HepG2 (cell line): ENCODE data around the gene DHRS4L2. TPM values are rescaled to one million over a fixed set of nuclear protein-coding genes. Genes with fewer than 3 reads are reported as not detected.

Experiments
- ATF4 ChIP-seq, 2 experiments: fragments of 450-650 bp in 1 of 2; sonication (generic) in 1 of 2; formaldehyde crosslinking; IDR thresholded peaks; 2 replicates each; pipeline versions ENCODE4 v1.5.0 to v1.8.0; 2020 to 2022; ENCODE audit warnings: mild to moderate bottlenecking in 1 of 2, missing genetic modification reagents in 1 of 2
- ATM ChIP-seq: fragments of 450-650 bp; IDR thresholded peaks from 2 replicates; pipeline ENCODE4 v1.7.1; 2017; ENCODE audit warnings: mild to moderate bottlenecking, borderline replicate concordance
- FOXM1 ChIP-seq: sonication (generic); formaldehyde crosslinking; IDR thresholded peaks from 2 replicates; pipeline ENCODE4 v1.5.0; 2020; ENCODE audit warnings: missing genetic modification reagents
- HDAC1 ChIP-seq: sonication (generic); formaldehyde crosslinking; IDR thresholded peaks from 2 replicates; pipeline ENCODE4 v1.5.1; 2020; ENCODE audit warnings: mild to moderate bottlenecking, missing genetic modification reagents
- KLF9 ChIP-seq: IDR thresholded peaks from 2 replicates; pipeline ENCODE4 v1.6.1; 2016; ENCODE audit warnings: low read depth
- KMT2A ChIP-seq: sonication (generic); formaldehyde crosslinking; IDR thresholded peaks from 2 replicates; pipeline ENCODE4 v1.4.0; 2020; ENCODE audit warnings: missing genetic modification reagents
- MZF1 ChIP-seq: sonication (generic); formaldehyde crosslinking; IDR thresholded peaks from 2 replicates; pipeline ENCODE4 v1.8.1; 2023; ENCODE audit warnings: mild to moderate bottlenecking, missing genetic modification reagents, borderline replicate concordance
- PLRG1 ChIP-seq: fragments of 450-650 bp; conservative IDR thresholded peaks from 2 replicates; pipeline ENCODE4 v1.6.1; 2016
- RARA ChIP-seq: IDR thresholded peaks from 2 replicates; pipeline ENCODE4 v1.6.1; 2016; ENCODE audit warnings: missing genetic modification reagents, missing compliant biosample characterization
- RBFOX2 ChIP-seq: fragments of 200-400 bp; formaldehyde crosslinking; IDR thresholded peaks from 2 replicates; pipeline ENCODE4 v1.6.1; 2017; ENCODE audit warnings: low read depth, mild to moderate bottlenecking, low read length
- SIN3A ChIP-seq: IDR thresholded peaks from 2 replicates; pipeline ENCODE4 v1.6.1; 2011; ENCODE audit warnings: low read depth, mild to moderate bottlenecking, control low read depth, low read length, borderline replicate concordance
- TCF12 ChIP-seq, 2 experiments: fragments of 450-650 bp in 1 of 2; sonication (generic) in 1 of 2; formaldehyde crosslinking in 1 of 2; IDR thresholded peaks; 2 replicates each; pipeline versions ENCODE4 v1.6.1 to v1.8.0; 2017 to 2022; ENCODE audit warnings: antibody characterized with exemption in 1 of 2, mild to moderate bottlenecking in 1 of 2, missing genetic modification reagents in 1 of 2, moderate library complexity in 1 of 2
- ZEB1 ChIP-seq: IDR thresholded peaks from 2 replicates; pipeline ENCODE4 v1.6.1; 2012; ENCODE audit warnings: mild to moderate bottlenecking, low read depth, inconsistent platforms; ENCODE audit not compliant: insufficient replicate concordance
- ZNF256 ChIP-seq: sonication (generic); formaldehyde crosslinking; conservative IDR thresholded peaks from 2 replicates; pipeline ENCODE4 v1.4.0; 2020; ENCODE audit warnings: missing genetic modification reagents
- ZNF274 ChIP-seq: sonication (generic); formaldehyde crosslinking; IDR thresholded peaks from 2 replicates; pipeline ENCODE4 v1.5.1; 2020; ENCODE audit warnings: mild to moderate bottlenecking, missing genetic modification reagents
- ZNF552 ChIP-seq: sonication (generic); formaldehyde crosslinking; IDR thresholded peaks from 2 replicates; pipeline ENCODE4 v1.9.0; 2022; ENCODE audit warnings: missing genetic modification reagents, mild to moderate bottlenecking, borderline replicate concordance
- ZNF558 ChIP-seq: sonication (generic); formaldehyde crosslinking; IDR thresholded peaks from 2 replicates; pipeline ENCODE4 v1.9.0; 2022; ENCODE audit warnings: mild to moderate bottlenecking, missing genetic modification reagents, borderline replicate concordance
- ZSCAN25 ChIP-seq: sonication (generic); formaldehyde crosslinking; IDR thresholded peaks from 2 replicates; pipeline ENCODE4 v1.8.0; 2022; ENCODE audit warnings: mild to moderate bottlenecking, missing genetic modification reagents
- polyA plus RNA-seq, 8 experiments: library from polyadenylated mRNA; depleted of rRNA in 3 of 8; stranded (reverse) in 7 of 8; unstranded in 1 of 8; fragments of >200 nt; fragmentation: Illumina TruSeq in 4 of 8; extraction: Trizol in 4 of 8; gene quantifications; 2 replicates each; pipeline versions ENCODE4 v1.2.1 to v1.2.3, GENCODE V29; 2011 to 2016; ENCODE audit warnings: low read depth in 4 of 8, missing spikeins in 1 of 8, mixed read lengths in 1 of 8; ENCODE audit not compliant: insufficient read depth in 1 of 8
- total RNA-seq, 5 experiments: library from RNA; depleted of rRNA; stranded (reverse); fragments of >200 nt; fragmentation: Illumina TruSeq; extraction: Trizol; gene quantifications; 2 replicates each; pipeline ENCODE4 v1.2.3, GENCODE V29; 2016; ENCODE audit warnings: low read depth in 1 of 5
- TF ChIP-seq, protein P1 (sequence below): sonication (generic); formaldehyde crosslinking; IDR thresholded peaks from 2 replicates; pipeline ENCODE4 v1.8.1; 2023; ENCODE audit warnings: mild to moderate bottlenecking, missing genetic modification reagents
- TF ChIP-seq, protein P2 (sequence below), 2 experiments: sonication (generic) in 1 of 2; formaldehyde crosslinking in 1 of 2; IDR thresholded peaks; 2 replicates each; pipeline versions ENCODE4 v1.6.1 to v1.9.0; 2014 to 2022; ENCODE audit warnings: antibody characterized with exemption in 1 of 2, borderline replicate concordance in 1 of 2, inconsistent platforms in 1 of 2, low read depth in 1 of 2, missing genetic modification reagents in 1 of 2

The DHRS4L2 gene
- total and polyA plus RNA-seq, 2 of the 13 experiments (the other 11 are each of a cell fraction or from before 2014, with no cell fraction given) = 24.7 to 38.2 TPM

DNA sequence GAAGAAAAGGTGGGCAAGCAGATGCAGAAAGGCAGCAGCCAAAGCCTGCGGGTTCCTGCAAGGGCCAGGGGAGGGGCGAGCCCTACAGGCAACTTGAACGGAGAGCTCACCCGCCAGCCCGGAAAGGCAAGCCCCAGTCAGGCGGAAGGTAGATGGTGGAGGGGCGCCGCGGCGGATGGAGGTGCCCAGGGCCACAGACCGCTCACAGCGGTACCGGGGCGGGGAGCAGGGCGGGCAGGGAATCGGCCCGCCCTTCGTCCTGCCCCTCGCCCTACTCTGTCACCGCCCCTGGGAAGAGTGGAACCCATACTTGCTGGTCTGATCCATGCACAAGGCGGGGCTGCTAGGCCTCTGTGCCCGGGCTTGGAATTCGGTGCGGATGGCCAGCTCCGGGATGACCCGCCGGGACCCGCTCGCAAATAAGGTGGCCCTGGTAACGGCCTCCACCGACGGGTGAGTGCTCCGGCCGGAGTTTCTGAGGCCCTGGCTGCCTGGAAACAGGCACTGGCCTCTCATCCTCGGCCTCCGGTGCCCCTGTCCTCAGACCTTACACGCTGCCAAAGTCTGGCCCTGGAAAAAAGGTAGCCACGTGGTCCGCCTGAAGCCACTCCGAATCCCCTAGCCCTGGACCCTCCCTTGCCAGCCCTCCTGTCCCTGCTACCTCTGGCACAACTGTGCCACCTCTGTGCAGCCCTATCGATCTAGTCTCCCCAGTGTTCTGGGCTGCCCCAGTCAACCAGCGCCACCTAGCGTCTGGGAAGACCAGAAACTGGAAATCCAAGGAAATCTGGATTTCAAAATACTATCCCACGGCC is 35.1 kb upstream of the DHRS4L2 start, which contains the start of gene DHRS4 (continued):
- TF ChIP-seq, protein P1, sequence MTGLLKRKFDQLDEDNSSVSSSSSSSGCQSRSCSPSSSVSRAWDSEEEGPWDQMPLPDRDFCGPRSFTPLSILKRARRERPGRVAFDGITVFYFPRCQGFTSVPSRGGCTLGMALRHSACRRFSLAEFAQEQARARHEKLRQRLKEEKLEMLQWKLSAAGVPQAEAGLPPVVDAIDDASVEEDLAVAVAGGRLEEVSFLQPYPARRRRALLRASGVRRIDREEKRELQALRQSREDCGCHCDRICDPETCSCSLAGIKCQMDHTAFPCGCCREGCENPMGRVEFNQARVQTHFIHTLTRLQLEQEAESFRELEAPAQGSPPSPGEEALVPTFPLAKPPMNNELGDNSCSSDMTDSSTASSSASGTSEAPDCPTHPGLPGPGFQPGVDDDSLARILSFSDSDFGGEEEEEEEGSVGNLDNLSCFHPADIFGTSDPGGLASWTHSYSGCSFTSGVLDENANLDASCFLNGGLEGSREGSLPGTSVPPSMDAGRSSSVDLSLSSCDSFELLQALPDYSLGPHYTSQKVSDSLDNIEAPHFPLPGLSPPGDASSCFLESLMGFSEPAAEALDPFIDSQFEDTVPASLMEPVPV (CRISPR knock-in tag) = peak; percentile 93; the same call in 1 of the 2 replicates
- peak in 1 of 2 experiments; percentile 71; a peak in 2 of 4 replicates for TF ChIP-seq ATF4 (CRISPR knock-in tag; IDR thresholded peaks at IDR 0.05)
- TF ChIP-seq ZNF552 (CRISPR knock-in tag) = peak; percentile 98
- no peak for TF ChIP-seq PLRG1
- TF ChIP-seq RARA (CRISPR knock-in tag) = peak; percentile 46
- TF ChIP-seq, protein P2, sequence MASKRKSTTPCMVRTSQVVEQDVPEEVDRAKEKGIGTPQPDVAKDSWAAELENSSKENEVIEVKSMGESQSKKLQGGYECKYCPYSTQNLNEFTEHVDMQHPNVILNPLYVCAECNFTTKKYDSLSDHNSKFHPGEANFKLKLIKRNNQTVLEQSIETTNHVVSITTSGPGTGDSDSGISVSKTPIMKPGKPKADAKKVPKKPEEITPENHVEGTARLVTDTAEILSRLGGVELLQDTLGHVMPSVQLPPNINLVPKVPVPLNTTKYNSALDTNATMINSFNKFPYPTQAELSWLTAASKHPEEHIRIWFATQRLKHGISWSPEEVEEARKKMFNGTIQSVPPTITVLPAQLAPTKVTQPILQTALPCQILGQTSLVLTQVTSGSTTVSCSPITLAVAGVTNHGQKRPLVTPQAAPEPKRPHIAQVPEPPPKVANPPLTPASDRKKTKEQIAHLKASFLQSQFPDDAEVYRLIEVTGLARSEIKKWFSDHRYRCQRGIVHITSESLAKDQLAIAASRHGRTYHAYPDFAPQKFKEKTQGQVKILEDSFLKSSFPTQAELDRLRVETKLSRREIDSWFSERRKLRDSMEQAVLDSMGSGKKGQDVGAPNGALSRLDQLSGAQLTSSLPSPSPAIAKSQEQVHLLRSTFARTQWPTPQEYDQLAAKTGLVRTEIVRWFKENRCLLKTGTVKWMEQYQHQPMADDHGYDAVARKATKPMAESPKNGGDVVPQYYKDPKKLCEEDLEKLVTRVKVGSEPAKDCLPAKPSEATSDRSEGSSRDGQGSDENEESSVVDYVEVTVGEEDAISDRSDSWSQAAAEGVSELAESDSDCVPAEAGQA (IDR thresholded peaks at IDR 0.05; ENCODE audit: low read depth) = peak; percentile 78
- TF ChIP-seq, protein P2 (CRISPR knock-in tag; IDR thresholded peaks at IDR 0.05; ENCODE audit: borderline replicate concordance) = peak; percentile 98
- TF ChIP-seq ZNF558 = peak; percentile 97
- TF ChIP-seq SIN3A = peak; percentile 95
- TF ChIP-seq ZSCAN25 (CRISPR knock-in tag) = peak; percentile 87
- TF ChIP-seq MZF1 (CRISPR knock-in tag) = peak; percentile 72; the same call in 1 of the 2 replicates
- TF ChIP-seq RBFOX2 = peak; percentile 100
- peak; percentile 97 for TF ChIP-seq ZNF256 (CRISPR knock-in tag)
- peak; percentile 29; the same call in 1 of the 2 replicates for TF ChIP-seq FOXM1 (CRISPR knock-in tag)
- no peak for TF ChIP-seq TCF12 (IDR thresholded peaks at IDR 0.05)
- TF ChIP-seq TCF12 (CRISPR knock-in tag; IDR thresholded peaks at IDR 0.05) = peak; percentile 93
- peak; percentile 98 for TF ChIP-seq ZNF274 (CRISPR knock-in tag)
- peak; percentile 85 for TF ChIP-seq KMT2A (CRISPR knock-in tag)
- TF ChIP-seq ZEB1 = peak; percentile 85
- peak; percentile 97 for TF ChIP-seq HDAC1 (CRISPR knock-in tag)
- TF ChIP-seq ATM = no peak
- TF ChIP-seq KLF9 (CRISPR knock-in tag) = peak; percentile 77
